Activated T-cell treated with anti-CD3 and anti-CD28 coated beads, Interleukin-2, amount 50 U/mL, for 24 hours (primary cell): ENCODE measurements around the gene FAM221A.

Source experiments
- DNase-seq: peaks from one replicate; pipeline ENCODE4 v3.0.0-alpha.2; 2020
- H3K27ac Mint-ChIP-seq: 2 replicates; pipeline ENCODE4 v1.8.0; 2020; ENCODE audit warnings: mild to moderate bottlenecking, mixed read lengths
- H3K27me3 Mint-ChIP-seq: 2 replicates; pipeline ENCODE4 v1.8.0; 2020; ENCODE audit warnings: mixed read lengths
- H3K36me3 Mint-ChIP-seq: 2 replicates; pipeline ENCODE4 v1.8.0; 2020; ENCODE audit warnings: low read depth, mixed read lengths
- H3K4me1 Mint-ChIP-seq: 2 replicates; pipeline ENCODE4 v1.8.0; 2020; ENCODE audit warnings: low read depth, mixed read lengths
- H3K4me3 Mint-ChIP-seq: 2 replicates; pipeline ENCODE4 v1.8.0; 2020; ENCODE audit warnings: mild to moderate bottlenecking, moderate library complexity, mixed read lengths
- H3K9me3 Mint-ChIP-seq: 2 replicates; pipeline ENCODE4 v1.8.0; 2020; ENCODE audit warnings: mixed read lengths

The FAM221A gene

DNA sequence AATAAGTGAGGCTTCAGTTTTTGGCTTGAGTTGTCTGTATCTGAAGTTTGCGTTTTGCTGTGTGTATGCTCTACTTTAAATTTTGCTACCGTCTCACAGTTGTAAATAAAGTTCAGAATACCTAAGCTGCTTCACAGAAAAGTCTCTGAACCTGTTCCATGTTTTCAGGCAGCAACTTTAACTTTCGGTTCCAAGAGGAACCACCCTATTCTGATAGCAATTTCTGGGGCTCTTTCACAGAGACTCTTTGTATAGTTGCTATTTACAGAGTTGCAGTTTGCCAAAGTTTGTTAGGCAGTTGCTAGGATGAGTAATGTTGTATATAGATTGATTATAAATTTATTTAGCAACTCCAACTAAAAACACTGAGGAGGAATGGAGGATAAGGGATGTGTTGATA, 5.7 kb downstream of the FAM221A start:
- no peak overlapping the region for H3K27ac Mint-ChIP-seq

DNA sequence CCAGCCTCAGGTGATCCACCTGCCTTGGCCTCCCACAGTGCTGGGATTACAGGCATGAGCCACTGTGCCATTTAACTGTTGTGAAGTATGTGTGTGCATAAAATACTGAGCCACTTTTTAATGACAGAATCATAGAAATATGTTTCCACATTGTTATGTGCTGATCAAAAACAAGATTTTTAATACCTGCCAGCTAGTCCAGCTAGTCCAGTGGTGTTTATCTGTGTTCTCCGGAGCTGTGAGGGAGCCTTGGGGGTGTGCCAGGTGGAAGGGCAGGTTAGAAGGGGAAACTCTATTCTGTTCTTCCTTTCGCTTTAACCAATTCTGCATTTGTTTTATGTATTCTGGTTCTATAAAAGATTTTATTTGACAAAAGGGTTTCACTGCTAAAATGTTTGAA, 7.0 kb downstream of the FAM221A start:
- no peaks in the 10 kb centered on the region for H3K27me3 Mint-ChIP-seq
- H3K36me3 Mint-ChIP-seq, result peaks cover 20% of the 10 kb centered on the region
- no peak for DNase-seq
- no peak overlapping the region for H3K4me3 Mint-ChIP-seq
- H3K9me3 Mint-ChIP-seq, result no peaks in the 10 kb centered on the region
- H3K4me1 Mint-ChIP-seq, result peaks cover 3% of the 10 kb centered on the region
- H3K27ac Mint-ChIP-seq, result no peak overlapping the region

More for the DNA sequence above, 5.7 kb downstream of the FAM221A start:
- Mint-ChIP-seq H3K27me3 (no peaks in the 10 kb centered on the region), H3K36me3 (peaks cover 12% of the 10 kb centered on the region), H3K4me3 (no peak overlapping the region), H3K9me3 (no peaks in the 10 kb centered on the region), H3K4me1 (peaks cover 7% of the 10 kb centered on the region)
- DNase-seq, result no peak

- Mint-ChIP-seq H3K27ac (no peak overlapping the region), H3K36me3 (peaks cover 32% of the 10 kb centered on the region), H3K9me3 (no peaks in the 10 kb centered on the region), H3K27me3 (no peaks in the 10 kb centered on the region), H3K4me1 (peaks cover 3% of the 10 kb centered on the region), H3K4me3 (no peak overlapping the region)
- DNase-seq, result no peak
These were observed 9.2 kb downstream of the FAM221A start for GRCh38 chr7:23689165-23689564.

GRCh38 chr7:23691320-23691719, 11.3 kb downstream of the FAM221A start:
- Mint-ChIP-seq H3K27ac (no peak overlapping the region), H3K4me3 (no peak overlapping the region), H3K36me3 (peaks cover 38% of the 10 kb centered on the region), H3K27me3 (no peaks in the 10 kb centered on the region), H3K9me3 (no peaks in the 10 kb centered on the region), H3K4me1 (peaks cover 1% of the 10 kb centered on the region)
- DNase-seq, result no peak

DNA sequence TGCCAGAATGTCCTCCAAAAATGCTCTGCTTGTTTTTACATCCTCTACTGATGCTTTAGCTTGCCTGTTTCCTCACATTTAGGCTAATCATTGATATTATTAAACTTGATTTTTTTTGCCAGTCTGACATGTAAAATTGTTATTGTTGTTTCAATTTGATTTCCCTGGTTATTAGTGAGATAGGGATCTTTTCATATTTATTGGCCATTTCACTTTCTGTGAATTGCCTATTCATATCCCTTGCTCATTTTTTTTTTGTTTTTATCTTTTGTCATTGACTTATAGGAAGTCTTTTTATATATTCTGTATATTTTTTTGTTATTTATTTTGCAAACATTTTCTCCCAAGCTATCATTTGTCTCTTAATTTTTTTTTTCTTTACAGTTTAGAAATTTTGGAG, 13.2 kb downstream of the FAM221A start:
- Mint-ChIP-seq H3K27me3 (no peaks in the 10 kb centered on the region), H3K36me3 (peaks cover 37% of the 10 kb centered on the region), H3K4me1 (peaks cover 4% of the 10 kb centered on the region), H3K9me3 (no peaks in the 10 kb centered on the region), H3K4me3 (no peak overlapping the region), H3K27ac (no peak overlapping the region)
- DNase-seq, result no peak

DNA sequence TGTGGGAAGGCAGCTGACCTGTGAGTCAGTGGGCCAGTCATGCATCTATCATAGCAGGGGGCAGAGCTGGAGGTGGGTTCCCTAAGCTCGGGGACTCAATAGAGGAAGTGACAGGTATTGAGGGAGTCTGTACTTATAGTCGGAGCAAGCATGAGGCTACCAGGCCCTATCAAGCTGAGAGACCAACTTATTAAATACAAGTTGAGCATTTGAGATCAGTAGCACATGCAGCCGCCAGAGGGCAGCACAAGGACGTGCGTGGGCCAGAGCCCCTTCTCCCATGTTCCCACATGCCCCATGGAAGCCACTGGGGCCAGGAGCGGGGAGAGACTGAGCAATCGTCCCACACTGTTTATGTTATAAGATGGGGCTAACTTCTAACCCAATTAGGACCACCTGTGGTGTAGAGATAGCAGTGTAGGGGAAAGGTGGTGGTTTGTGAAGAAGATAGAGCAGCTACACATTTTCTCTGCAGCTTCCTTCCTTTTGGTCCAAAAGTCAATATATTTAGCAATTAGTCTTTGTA, 17.0 kb downstream of the FAM221A start:
- Mint-ChIP-seq H3K27me3 (no peaks in the 10 kb centered on the region), H3K9me3 (no peaks in the 10 kb centered on the region), H3K36me3 (peaks cover 27% of the 10 kb centered on the region), H3K4me3 (no peak overlapping the region), H3K4me1 (peaks cover 4% of the 10 kb centered on the region), H3K27ac (no peak overlapping the region)
- DNase-seq, result peak; percentile 67

GRCh38 chr7:23698822-23699221, 18.8 kb downstream of the FAM221A start:
- H3K4me1 Mint-ChIP-seq, result peaks cover 4% of the 10 kb centered on the region
- no peaks in the 10 kb centered on the region for H3K9me3 Mint-ChIP-seq
- peaks cover 29% of the 10 kb centered on the region for H3K36me3 Mint-ChIP-seq
- DNase-seq, result no peak
- H3K27ac Mint-ChIP-seq, result no peak overlapping the region
- H3K27me3 Mint-ChIP-seq, result no peaks in the 10 kb centered on the region
- H3K4me3 Mint-ChIP-seq, result no peak overlapping the region

- peaks cover 4% of the 10 kb centered on the region for H3K4me1 Mint-ChIP-seq
- no peak overlapping the region for H3K4me3 Mint-ChIP-seq
- peaks cover 7% of the 10 kb centered on the region for H3K9me3 Mint-ChIP-seq
- H3K27ac Mint-ChIP-seq, result no peak overlapping the region
- no peaks in the 10 kb centered on the region for H3K27me3 Mint-ChIP-seq
- peaks cover 35% of the 10 kb centered on the region for H3K36me3 Mint-ChIP-seq
- no peak for DNase-seq
These were observed 20.0 kb downstream of the FAM221A start for GRCh38 chr7:23700046-23700445.

- H3K9me3 Mint-ChIP-seq, result peaks cover 18% of the 10 kb centered on the region
- no peak overlapping the region for H3K27ac Mint-ChIP-seq
- no peak for DNase-seq
- H3K4me1 Mint-ChIP-seq, result no peaks in the 10 kb centered on the region
- H3K27me3 Mint-ChIP-seq, result no peaks in the 10 kb centered on the region
- no peak overlapping the region for H3K4me3 Mint-ChIP-seq
- H3K36me3 Mint-ChIP-seq, result peaks cover 23% of the 10 kb centered on the region
These were observed 29.2 kb downstream of the FAM221A start for GRCh38 chr7:23709081-23709750.

GRCh38 chr7:23710000-23710399, 30.0 kb downstream of the FAM221A start, which contains the start of gene STK31:
STK31 (plus strand) TSS chr7:23710219; CDS start chr7:23710286, 67 bp downstream.
- no peak within 1 kb of the TSS for H3K4me3 Mint-ChIP-seq
- H3K27ac Mint-ChIP-seq, result no peak within 1 kb of the TSS
- no peak for DNase-seq
- peaks cover 11% of the 10 kb centered on the region for H3K9me3 Mint-ChIP-seq
- H3K4me1 Mint-ChIP-seq, result no peaks in the 10 kb centered on the region
- peaks cover 15% of the 10 kb centered on the region for H3K36me3 Mint-ChIP-seq
- H3K27me3 Mint-ChIP-seq, result no peaks in the 10 kb centered on the region

- Mint-ChIP-seq H3K4me1 (no peaks in the 10 kb centered on the region), H3K27ac (no peak overlapping the region), H3K9me3 (no peaks in the 10 kb centered on the region), H3K36me3 (no peaks in the 10 kb centered on the region), H3K4me3 (no peak overlapping the region), H3K27me3 (no peaks in the 10 kb centered on the region)
- no peak for DNase-seq
These were observed 32.6 kb downstream of the FAM221A start for GRCh38 chr7:23712368-23713284.

- H3K4me3 Mint-ChIP-seq, result no peak overlapping the region
- no peak for DNase-seq
- no peaks in the 10 kb centered on the region for H3K27me3 Mint-ChIP-seq
- no peaks in the 10 kb centered on the region for H3K36me3 Mint-ChIP-seq
- H3K9me3 Mint-ChIP-seq, result no peaks in the 10 kb centered on the region
- H3K4me1 Mint-ChIP-seq, result no peaks in the 10 kb centered on the region
- no peak overlapping the region for H3K27ac Mint-ChIP-seq
These were observed 33.5 kb downstream of the FAM221A start for GRCh38 chr7:23713285-23714149.

GRCh38 chr7:23714150-23714464, 34.1 kb downstream of the FAM221A start:
- no peaks in the 10 kb centered on the region for H3K4me1 Mint-ChIP-seq
- H3K36me3 Mint-ChIP-seq, result no peaks in the 10 kb centered on the region

DNA sequence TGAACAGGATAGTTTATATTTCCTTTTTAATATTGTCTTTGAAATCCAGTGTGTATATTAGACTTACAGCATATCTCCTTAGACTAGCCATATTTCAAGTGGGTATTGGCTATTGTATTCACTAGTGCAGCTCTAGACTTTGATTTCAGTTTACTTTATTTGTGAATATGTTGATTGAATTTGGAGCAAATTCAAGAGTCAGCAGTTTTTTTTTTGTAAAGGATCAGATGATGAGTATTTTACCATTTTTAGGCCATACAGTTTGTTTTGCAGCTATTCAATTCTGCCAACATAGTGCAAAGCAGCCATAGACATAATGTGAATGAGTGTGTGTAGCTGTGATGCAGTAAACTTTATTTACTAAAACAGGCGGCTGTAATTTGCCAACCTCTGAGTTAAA, 34.6 kb downstream of the FAM221A start:
- no peak for DNase-seq
- no peaks in the 10 kb centered on the region for H3K9me3 Mint-ChIP-seq
- no peak overlapping the region for H3K27ac Mint-ChIP-seq
- H3K4me3 Mint-ChIP-seq, result no peak overlapping the region
- H3K4me1 Mint-ChIP-seq, result no peaks in the 10 kb centered on the region
- no peaks in the 10 kb centered on the region for H3K27me3 Mint-ChIP-seq
- H3K36me3 Mint-ChIP-seq, result no peaks in the 10 kb centered on the region

More at GRCh38 chr7:23714150-23714464, 34.1 kb downstream of the FAM221A start:
- Mint-ChIP-seq H3K27ac (no peak overlapping the region), H3K9me3 (no peaks in the 10 kb centered on the region), H3K27me3 (no peaks in the 10 kb centered on the region), H3K4me3 (no peak overlapping the region)
- no peak for DNase-seq
